H1 (cell line): ENCODE data around the gene PRPF4. TPM values are rescaled to one million over a fixed set of nuclear protein-coding genes. Genes with fewer than 3 reads are reported as not detected.

ENCODE experiments used
- CEBPB ChIP-seq: IDR thresholded peaks from 2 replicates; pipeline ENCODE4 v1.6.1; 2012; ENCODE audit warnings: low read depth, low read length
- RFX5 ChIP-seq: IDR thresholded peaks from 2 replicates; pipeline ENCODE4 v1.6.1; 2011; ENCODE audit warnings: low read depth, low read length, improper control_type of control experiment, borderline replicate concordance
- polyA plus RNA-seq, 7 experiments: library from polyadenylated mRNA; depleted of rRNA in 3 of 7; stranded (reverse) in 5 of 7; unstranded in 2 of 7; fragments of >200 nt in 5 of 7; fragments of 200-250 nt in 2 of 7; gene quantifications; 1 replicate in 5 of 7; 2 replicates in 1 of 7; 4 replicates in 1 of 7; pipeline versions ENCODE4 v1.2.1 to v1.2.3, GENCODE V29; 2011 to 2013; ENCODE audit warnings: missing spikeins in 2 of 7, mixed read lengths in 2 of 7
- total RNA-seq: library from RNA; stranded (reverse); fragmentation: NEBNext Ultra II Directional; extraction: Animal tissue kit (Norgen Biotek cat#: 25700); gene quantifications from 2 replicates; pipeline ENCODE4 v1.2.1, GENCODE V29; 2021

PRPF4 gene
- total and polyA plus RNA-seq, 2 of the 8 experiments (the other 6 are each of a cell fraction or from before 2014, with no cell fraction given), result 15.2 to 33.4 TPM

DNA sequence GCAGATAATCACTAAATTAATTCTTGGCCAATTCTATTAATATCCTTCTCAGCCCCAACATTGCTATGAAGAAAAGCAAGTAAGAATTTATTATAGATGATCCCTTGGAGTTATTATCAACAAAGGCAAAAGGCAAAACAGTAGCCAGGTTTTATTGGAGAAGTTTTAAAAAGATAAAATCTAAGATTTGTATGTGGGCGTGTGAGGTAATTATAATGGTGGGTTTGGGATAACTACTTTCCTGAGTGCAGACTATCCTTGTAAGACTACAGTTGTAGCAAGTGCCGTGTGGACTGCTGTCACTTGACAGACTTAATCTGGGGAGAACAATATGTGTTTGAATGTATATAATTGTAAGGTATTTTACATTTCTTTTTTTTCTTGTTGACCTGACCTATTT lies 30.9 kb upstream of the PRPF4 start (continued):
- TF ChIP-seq CEBPB (no peak), RFX5 (no peak)
